Body of pancreas (tissue), 4 donors: ENCODE measurements around the gene PCDHA7. TPM values are rescaled to one million over a fixed set of nuclear protein-coding genes. Genes with fewer than 3 reads are reported as not detected.

Experiments
- ATAC-seq: fragments of 150-250 bp; one replicate; pipeline ENCODE4 v1.9.1; 2016
- DNase-seq, 4 donors: peaks; one replicate each; pipeline ENCODE4 v3.0.0-alpha.2; 2019
- H3K27ac ChIP-seq, 4 donors: fragments of 200-600 bp; sonication (generic); 1 replicate in 3 of 4; 2 replicates in 1 of 4; pipeline versions ENCODE4 v1.5.1 to v1.6.1; 2016 to 2019; ENCODE audit warnings: mild to moderate bottlenecking in 1 of 4, mixed read lengths in 1 of 4, moderate library complexity in 1 of 4
- H3K27me3 ChIP-seq, 2 donors: fragments of 200-600 bp; sonication (generic); one replicate each; pipeline ENCODE4 v1.6.0; 2016; ENCODE audit warnings: mild to moderate bottlenecking in 1 of 2
- H3K36me3 ChIP-seq, 2 donors: fragments of 200-600 bp; sonication (generic); replicated peaks in 1 of 2; 2 replicates each; pipeline ENCODE4 v1.5.1; 2016; ENCODE audit warnings: low read depth in 2 of 2; ENCODE audit not compliant: insufficient read depth in 1 of 2
- H3K4me1 ChIP-seq: fragments of 200-600 bp; sonication (generic); one replicate; pipeline ENCODE4 v1.6.0; 2016
- H3K4me3 ChIP-seq, 2 donors: fragments of 200-600 bp; sonication (generic); 1 replicate in 1 of 2; 2 replicates in 1 of 2; pipeline ENCODE4 v1.5.1; 2016 to 2019
- H3K9me3 ChIP-seq, 3 donors: fragments of 200-600 bp; sonication (generic); 1 replicate in 2 of 3; 2 replicates in 1 of 3; pipeline ENCODE4 v1.5.1; 2016
- CTCF ChIP-seq, 7 experiments: fragments of 450-650 bp in 4 of 7; fragments of 200-600 bp in 3 of 7; sonication (generic) in 3 of 7; IDR thresholded peaks; one replicate each; pipeline ENCODE4 v1.5.1; 2016 to 2019; ENCODE audit warnings: antibody characterized with exemption in 7 of 7
- POLR2A ChIP-seq, 3 donors: fragments of 450-650 bp; IDR thresholded peaks; one replicate each; pipeline ENCODE4 v1.6.1; 2016; ENCODE audit warnings: antibody characterized with exemption in 3 of 3, mild to moderate bottlenecking in 2 of 3
- WGBS, 2 donors: methylation state at CpG; one replicate each; pipeline ENCODE4 v1.1.5; 2017; 5-methylcytosine and 5-hydroxymethylcytosine counted together
- intact Hi-C: fragments of 100-400 bp; cut with DNase I; formaldehyde crosslinking; loops from one replicate; pipeline ENCODE4 v1.15.1; 2023
- total RNA-seq, 2 donors: library from RNA; depleted of rRNA; stranded (reverse); fragments of >200 nt; gene quantifications; one replicate each; pipeline ENCODE4 v1.1.0, GENCODE V29; 2016

Gene PCDHA7
- total RNA-seq, 2 donors from 2014 or later = 1.3 to 3.3 TPM

GRCh38 chr5:140883927-140884697 lies 50.0 kb downstream of the PCDHA7 start:
- no peak for DNase-seq
- Histone ChIP-seq H3K36me3 (no peaks in the 10 kb centered on the region), H3K4me3 (no peak overlapping the region), H3K9me3 (peaks cover 0 to 25% (median 0%) of the 10 kb centered on the region in 3 donors), H3K27ac (no peak overlapping the region), H3K4me1 (no peaks in the 10 kb centered on the region), H3K27me3 (no peaks in the 10 kb centered on the region)
- no peak for TF ChIP-seq POLR2A (IDR thresholded peaks at IDR 0.05)
- TF ChIP-seq CTCF (IDR thresholded peaks at IDR 0.05) = no peak
- no peak for ATAC-seq
- 30 to 49% methylated on average over 17 to 79 of the region's 79 CpGs for WGBS, 2 donors
- intact Hi-C loops = no loop called here

Other genes starting within 250 kb of the PCDHA7 start
- gene CD14, start 201.1 kb upstream of the PCDHA7 start, total RNA-seq = 10 to 100 TPM; 19.2 to 62.6 TPM
- 10 to 100 TPM; 14.5 to 58.7 TPM for gene TMCO6, start 194.8 kb upstream of the PCDHA7 start, total RNA-seq
- gene NDUFA2, start 186.6 kb upstream of the PCDHA7 start, total RNA-seq = 10 to 100 TPM; 36.6 to 46.1 TPM
- gene IK, start 186.4 kb upstream of the PCDHA7 start, total RNA-seq = 100 to 1,000 TPM in 1 of 2 donors, 10 to 100 TPM in 1; 62.6 to 134 TPM
- 10 to 100 TPM; 14.5 to 16.1 TPM for gene WDR55, start 169.4 kb upstream of the PCDHA7 start, total RNA-seq
- 1 to 10 TPM; 1.8 to 2.6 TPM for gene DND1, start 160.7 kb upstream of the PCDHA7 start, total RNA-seq
- 10 to 100 TPM; 46.2 to 52.4 TPM for gene HARS1, start 142.9 kb upstream of the PCDHA7 start, total RNA-seq
- 10 to 100 TPM; 13.7 to 23.7 TPM for gene HARS2, start 142.8 kb upstream of the PCDHA7 start, total RNA-seq
- 10 to 100 TPM; 16.1 to 27.0 TPM for gene ZMAT2, start 133.8 kb upstream of the PCDHA7 start, total RNA-seq
- gene PCDHA1, start 48.1 kb upstream of the PCDHA7 start, total RNA-seq = not detected
- gene PCDHA2, start 39.4 kb upstream of the PCDHA7 start, total RNA-seq = 1 to 10 TPM in 1 of 2 donors, under 1 TPM in 1; 0.26 to 1.3 TPM
- gene PCDHA3, start 33.2 kb upstream of the PCDHA7 start, total RNA-seq = 1 to 10 TPM in 1 of 2 donors, under 1 TPM in 1; 0.99 to 1.0 TPM
- gene PCDHA4, start 27.2 kb upstream of the PCDHA7 start, total RNA-seq = 1 to 10 TPM; 2.0 to 3.1 TPM
- 1 to 10 TPM; 2.3 to 4.0 TPM for gene PCDHA5, start 12.7 kb upstream of the PCDHA7 start, total RNA-seq
- gene PCDHA6, start 6.3 kb upstream of the PCDHA7 start, total RNA-seq = 1 to 10 TPM; 3.4 to 5.9 TPM
- 1 to 10 TPM; 2.1 to 4.6 TPM for gene PCDHA8, start 6.9 kb downstream of the PCDHA7 start, total RNA-seq
- gene PCDHA9, start 14.1 kb downstream of the PCDHA7 start, total RNA-seq = 1 to 10 TPM; 1.3 to 3.3 TPM
- gene PCDHA10, start 21.6 kb downstream of the PCDHA7 start, total RNA-seq = 1 to 10 TPM; 3.1 to 6.6 TPM
- 1 to 10 TPM; 3.6 to 4.9 TPM for gene PCDHA11, start 34.7 kb downstream of the PCDHA7 start, total RNA-seq
- gene PCDHA12, start 41.0 kb downstream of the PCDHA7 start, total RNA-seq = 1 to 10 TPM; 3.6 to 3.9 TPM
- 1 to 10 TPM; 2.3 to 7.6 TPM for gene PCDHA13, start 47.9 kb downstream of the PCDHA7 start, total RNA-seq
- gene PCDHAC1, start 92.0 kb downstream of the PCDHA7 start, total RNA-seq = 1 to 10 TPM; 1.8 to 4.0 TPM
- 1 to 10 TPM; 1.6 to 2.3 TPM for gene PCDHAC2, start 132.2 kb downstream of the PCDHA7 start, total RNA-seq
- gene PCDHB1, start 217.1 kb downstream of the PCDHA7 start, total RNA-seq = under 1 TPM; 0.26 to 0.66 TPM